K562 (cell line): ENCODE data around the gene SRP9. TPM values are rescaled to one million over a fixed set of nuclear protein-coding genes. Genes with fewer than 3 reads are reported as not detected.

Experiments
- ATAC-seq: fragments of 200-7000 bp; cut with Tn5 transposase; 3 replicates; pipeline ENCODE4 v1.9.1; 2020; ENCODE audit warnings: moderate library complexity
- BruUV-seq: library from RNA; stranded (reverse); fragments of 400-500 nt; replicated peaks from 2 replicates; lab custom pipeline; 2021; lab: Mats Ljungman, UMichigan
- CTCF ChIA-PET: fragments of 300-600 bp; formaldehyde crosslinking; extraction: SDS; loops from one replicate; lab custom pipeline; 2021; ENCODE audit warnings: low intra/inter-chr PET ratio; lab: Yijun Ruan, JAX
- POLR2A ChIA-PET: fragments of 300-600, 350-650 bp; sonication (Branson Sonifier 250); formaldehyde crosslinking; extraction: SDS; loops from one replicate; lab custom pipeline; 2021; ENCODE audit warnings: antibody characterized with exemption, inconsistent platforms; lab: Yijun Ruan, JAX
- DNase-seq, 4 experiments: peaks; one replicate each; pipeline versions ENCODE4 v3.0.0 to v3.0.0-alpha.2; 2011 to 2018; ENCODE audit warnings: low spot score in 3 of 4, mixed read lengths in 3 of 4; ENCODE audit errors: extremely low read depth in 1 of 4
- FAIRE-seq: peaks from 2 replicates; lab custom pipeline; 2011; peaks lifted over from hg19 to GRCh38; lab: Jason Lieb, UNC
- H2AFZ ChIP-seq: 2 replicates; pipeline ENCODE4 v1.6.0; 2011; ENCODE audit warnings: low read depth, low read length, control low read depth, inconsistent platforms
- H3K27ac ChIP-seq: fragments of 200-600 bp; 3 replicates; pipeline ENCODE4 v1.8.0; 2011; ENCODE audit warnings: low read depth, mild to moderate bottlenecking, control low read depth, inconsistent platforms, low read length, moderate library complexity, mixed read lengths; ENCODE audit errors: extremely low read depth
- H3K27me3 ChIP-seq, 2 experiments: fragments of 300-600 bp in 1 of 2; 2 replicates in 1 of 2; 3 replicates in 1 of 2; pipeline versions ENCODE4 v1.6.0 to v1.8.0; 2011; ENCODE audit warnings: inconsistent platforms in 2 of 2, low read length in 2 of 2, mild to moderate bottlenecking in 1 of 2, mixed read lengths in 1 of 2, moderate library complexity in 1 of 2; ENCODE audit not compliant: control insufficient read depth in 2 of 2, insufficient read depth in 2 of 2
- H3K36me3 ChIP-seq: fragments of 300-600 bp; 3 replicates; pipeline ENCODE4 v1.8.0; 2011; ENCODE audit warnings: mild to moderate bottlenecking, low read length, inconsistent platforms; ENCODE audit not compliant: control insufficient read depth, insufficient read depth
- H3K4me1 ChIP-seq, 2 experiments: fragments of 200-600 bp in 1 of 2; replicated peaks in 1 of 2; 2 replicates in 1 of 2; 3 replicates in 1 of 2; pipeline versions ENCODE4 v1.5.1 to v1.8.0; 2011; ENCODE audit warnings: inconsistent platforms in 2 of 2, low read length in 2 of 2, mild to moderate bottlenecking in 1 of 2, mixed read lengths in 1 of 2, moderate library complexity in 1 of 2; ENCODE audit not compliant: control insufficient read depth in 2 of 2, insufficient read depth in 2 of 2
- H3K4me2 ChIP-seq: 2 replicates; pipeline ENCODE4 v1.6.1; 2011; ENCODE audit warnings: low read length, control low read depth, inconsistent platforms, mixed read lengths; ENCODE audit not compliant: insufficient read depth
- H3K4me3 ChIP-seq: fragments of 200-600 bp; sonication (generic), shearing (Covaris generic); 2 replicates; pipeline ENCODE4 v1.5.1; 2016; ENCODE audit warnings: control low read depth, inconsistent platforms
- H3K79me2 ChIP-seq: fragments of 200-600 bp; 3 replicates; pipeline ENCODE4 v1.8.0; 2011; ENCODE audit warnings: low read length, inconsistent platforms; ENCODE audit not compliant: control insufficient read depth, insufficient read depth
- H3K9ac ChIP-seq, 2 experiments: 2 replicates each; pipeline versions ENCODE4 v1.6.0 to v1.6.1; 2011; ENCODE audit warnings: low read depth in 2 of 2, low read length in 2 of 2, control low read depth in 1 of 2, inconsistent platforms in 1 of 2, mild to moderate bottlenecking in 1 of 2, mixed read lengths in 1 of 2; ENCODE audit not compliant: insufficient read depth in 1 of 2
- H3K9me1 ChIP-seq: one replicate; pipeline ENCODE4 v1.6.0; 2011; ENCODE audit warnings: inconsistent platforms, mild to moderate bottlenecking, low read length, moderate library complexity; ENCODE audit not compliant: control insufficient read depth, insufficient read depth
- H3K9me3 ChIP-seq: replicated peaks from 2 replicates; pipeline ENCODE4 v1.5.1; 2011; ENCODE audit warnings: low read depth, low read length, inconsistent platforms; ENCODE audit not compliant: control insufficient read depth, insufficient read depth
- H4K20me1 ChIP-seq: replicated peaks from 2 replicates; pipeline ENCODE4 v1.6.1; 2011; ENCODE audit warnings: low read length, inconsistent platforms, mixed read lengths; ENCODE audit not compliant: control insufficient read depth, insufficient read depth
- CTBP1 ChIP-seq: fragments of 450-650 bp; IDR thresholded peaks from 2 replicates; pipeline ENCODE4 v1.6.1; 2016; ENCODE audit warnings: borderline replicate concordance
- PHB2 ChIP-seq: fragments of 450-650 bp; IDR thresholded peaks from 2 replicates; pipeline ENCODE4 v1.6.1; 2017; ENCODE audit warnings: low read depth
- RBBP5 ChIP-seq: fragments of 200-600 bp; sonication (generic); IDR thresholded peaks from 2 replicates; pipeline ENCODE4 v1.6.1; 2012; ENCODE audit warnings: borderline replicate concordance, mild to moderate bottlenecking, low read length, control low read depth, inconsistent platforms; ENCODE audit not compliant: insufficient read depth, poor library complexity, severe bottlenecking
- RCOR1 ChIP-seq, 2 experiments: IDR thresholded peaks; 2 replicates each; pipeline ENCODE4 v1.6.1; 2012; ENCODE audit warnings: low read depth in 2 of 2, low read length in 2 of 2, borderline replicate concordance in 1 of 2, improper control_type of control experiment in 1 of 2
- WGBS: fragments of 100-300 bp; shearing (Covaris generic); methylation state at CpG from one replicate; pipeline ENCODE4 v1.1.6; 2016; ENCODE audit warnings: low coverage, mixed read lengths; ENCODE audit not compliant: insufficient coverage; ENCODE audit errors: missing lambda C conversion rate; 5-methylcytosine and 5-hydroxymethylcytosine counted together
- in situ Hi-C: fragments of 300-500 bp; cut with MboI; formaldehyde crosslinking; loops from 4 replicates; pipeline ENCODE4 v1.15.0; 2018; ENCODE audit warnings: inconsistent platforms, mixed read lengths
- intact Hi-C: fragments of 100-400 bp; cut with micrococcal nuclease; formaldehyde crosslinking; loops from 2 replicates; pipeline ENCODE4 v1.14.2; 2022
- polyA plus RNA-seq, 8 experiments: library from polyadenylated mRNA; depleted of rRNA in 4 of 8; stranded (reverse) in 5 of 8; unstranded in 3 of 8; fragments of >200 nt; fragmentation: Nextera tagmentation in 2 of 8; fragmentation: Illumina TruSeq in 1 of 8; extraction: Ambion mirVana in 2 of 8; extraction: Trizol in 1 of 8; gene quantifications; 2 replicates each; pipeline versions ENCODE4 v1.2.1 to v1.2.3, GENCODE V29; 2011 to 2014; ENCODE audit warnings: inconsistent platforms in 1 of 8, missing spikeins in 1 of 8
- total RNA-seq, 7 experiments: library from RNA; depleted of rRNA in 6 of 7; stranded (reverse); fragments of >200 nt in 6 of 7; fragmentation: Illumina TruSeq in 2 of 7; extraction: Trizol in 2 of 7; gene quantifications; 2 replicates each; pipeline versions ENCODE4 v1.2.1 to v1.2.3, GENCODE V29; 2011 to 2021; ENCODE audit warnings: low replicate concordance in 1 of 7

SRP9 gene
- total and polyA plus RNA-seq, 9 of the 15 experiments (the other 6 are each of a cell fraction or from before 2014, with no cell fraction given), result 273 to 1,892 (median 668) TPM

DNA sequence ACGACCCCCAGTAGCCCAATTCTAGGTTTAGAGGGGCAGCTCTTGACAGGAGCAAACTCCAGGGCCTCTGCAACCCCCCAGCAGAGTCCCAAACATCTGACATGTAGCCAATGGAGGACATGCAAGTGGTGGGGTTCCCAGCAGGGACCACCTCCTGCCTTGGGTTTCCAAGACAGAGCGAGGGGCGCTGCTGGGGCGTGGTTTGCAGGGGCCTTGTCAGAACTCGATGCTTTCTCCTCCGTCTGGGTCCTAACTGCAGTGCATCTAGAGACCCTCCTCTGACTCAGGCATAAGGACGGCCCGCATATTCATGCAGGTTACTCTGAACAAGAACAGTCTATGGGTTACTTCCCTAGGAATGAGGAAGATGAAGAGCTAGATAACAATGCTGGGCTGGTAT, 49.5 kb downstream of the SRP9 start:
- H3K36me3 ChIP-seq, result 0 out of 3 replicates have a peak, but pooled peaks cover 2% of the 10 kb centered on the region
- no peak overlapping the region for H3K27ac ChIP-seq
- H3K9me1 ChIP-seq, result peaks cover 5% of the 10 kb centered on the region
- H3K4me2 ChIP-seq, result no peak overlapping the region
- WGBS, result 36% methylated on average over 8 of the region's 8 CpGs
- POLR2A ChIA-PET, result interaction anchor here (0.7 to 1.1 kb wide), 3 partner anchors 8 to 11 kb away, joined by 3 read pairs; no protein-coding TSS in a partner anchor
- H3K9ac ChIP-seq, result peak overlapping the region in 1 of 2 experiments; percentile 56; a peak in 1 of 4 replicates
- H2AFZ ChIP-seq, result no peak overlapping the region
- no peaks in the 10 kb centered on the region for H3K9me3 ChIP-seq
- CTCF ChIA-PET, result no interaction called here
- DNase-seq (no peak), ATAC-seq (no peak), FAIRE-seq (no peak)
- in situ Hi-C loops, result no loop called here
- no peaks in the 10 kb centered on the region; the same call in none of the 2 replicates for H4K20me1 ChIP-seq
- no peak overlapping the region for H3K4me3 ChIP-seq
- H3K79me2 ChIP-seq, result no peaks in the 10 kb centered on the region
- TF ChIP-seq PHB2 (no peak), RBBP5 (peak; percentile 31), RCOR1 (IDR thresholded peaks at IDR 0.05; ENCODE audit: borderline replicate concordance in 1 of 2, low read depth in 2 of 2, low read length in 2 of 2) (0 out of 4 replicates have a peak, but pooled peaks of 1 of the 2 experiments have one; percentile 16), CTBP1 (peak; percentile 27; the same call in 1 of the 2 replicates)
- no TSS peak for BruUV-seq
- intact Hi-C loops, result no loop called here
- H3K27me3 ChIP-seq, result no peaks in the 10 kb centered on the region
- peaks cover 24 to 40% of the 10 kb centered on the region in 2 experiments; a peak in 4 of 5 replicates for H3K4me1 ChIP-seq
